Measurements from ENCODE around the gene VPS11. TPM values are rescaled to one million over a fixed set of nuclear protein-coding genes. Genes with fewer than 3 reads are reported as not detected.

The VPS11 gene
- total RNA-seq, 2 experiments from 2014 or later, result 30.1 to 31.2 TPM

DNA sequence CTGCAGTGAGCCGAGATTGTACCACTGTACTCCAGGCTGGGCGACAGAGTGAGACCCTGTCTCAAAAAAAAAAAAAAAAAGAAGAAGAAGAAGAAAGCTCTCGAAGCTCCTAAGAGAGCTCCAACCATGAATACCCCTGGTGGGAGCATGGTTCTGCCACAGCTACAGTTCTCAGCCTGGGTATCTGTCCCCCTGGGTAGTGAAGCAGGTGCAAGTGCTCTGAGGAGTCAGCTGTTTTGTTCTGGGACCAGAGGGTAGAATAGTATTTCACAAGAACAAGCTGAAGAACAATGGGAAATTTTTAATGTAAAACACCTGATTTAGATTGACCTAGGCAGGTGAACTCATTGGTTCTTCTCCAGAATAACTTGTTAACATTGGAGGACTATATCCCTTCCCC lies 6.4 kb upstream of the VPS11 start:
- H3K27me3 Mint-ChIP-seq, result no peaks in the 10 kb centered on the region
- peaks cover 5% of the 10 kb centered on the region for H3K36me3 Mint-ChIP-seq
- no peak overlapping the region for H3K27ac Mint-ChIP-seq
- no peak overlapping the region for H3K4me3 Mint-ChIP-seq
- CTCF ChIA-PET, result interaction anchor here (1.0 to 1.5 kb wide), 2 partner anchors 108 to 277 kb away, joined by 3 read pairs; no protein-coding TSS in a partner anchor
- ATAC-seq (no peak), DNase-seq (no peak)
- H3K9me3 Mint-ChIP-seq (ENCODE audit: low read depth), result no peaks in the 10 kb centered on the region
- H3K4me1 Mint-ChIP-seq, result peaks cover 26% of the 10 kb centered on the region

DNA sequence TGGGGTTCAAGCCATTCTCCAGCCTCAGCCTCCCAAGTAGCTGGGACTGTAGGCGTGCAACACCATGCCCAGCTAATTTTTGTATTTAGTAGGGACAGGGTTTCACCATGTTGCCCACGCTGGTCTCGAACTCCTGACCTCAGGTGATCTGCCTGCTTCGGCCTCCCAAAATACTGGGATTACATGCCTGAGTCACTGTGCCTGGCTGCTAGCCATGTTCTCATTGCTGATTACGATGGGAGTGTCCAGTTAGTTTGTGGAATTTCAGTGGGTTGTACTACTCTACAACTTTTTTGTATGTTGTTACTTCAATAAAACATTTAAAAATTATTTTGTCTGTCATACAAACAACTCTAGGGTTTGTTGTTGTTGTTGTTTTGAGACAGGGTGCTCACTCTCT lies 4.8 kb upstream of the VPS11 start:
- Mint-ChIP-seq H3K27ac (no peak overlapping the region), H3K4me3 (no peak overlapping the region), H3K4me1 (peaks cover 32% of the 10 kb centered on the region), H3K27me3 (no peaks in the 10 kb centered on the region), H3K36me3 (peaks cover 5% of the 10 kb centered on the region), H3K9me3 (ENCODE audit: low read depth) (no peaks in the 10 kb centered on the region)
- no peak for ATAC-seq
- no peak for DNase-seq
- CTCF ChIA-PET, result interaction anchor here (0.7 to 1.1 kb wide), 2 partner anchors 23 to 134 kb away, joined by 3 read pairs; no protein-coding TSS in a partner anchor

DNA sequence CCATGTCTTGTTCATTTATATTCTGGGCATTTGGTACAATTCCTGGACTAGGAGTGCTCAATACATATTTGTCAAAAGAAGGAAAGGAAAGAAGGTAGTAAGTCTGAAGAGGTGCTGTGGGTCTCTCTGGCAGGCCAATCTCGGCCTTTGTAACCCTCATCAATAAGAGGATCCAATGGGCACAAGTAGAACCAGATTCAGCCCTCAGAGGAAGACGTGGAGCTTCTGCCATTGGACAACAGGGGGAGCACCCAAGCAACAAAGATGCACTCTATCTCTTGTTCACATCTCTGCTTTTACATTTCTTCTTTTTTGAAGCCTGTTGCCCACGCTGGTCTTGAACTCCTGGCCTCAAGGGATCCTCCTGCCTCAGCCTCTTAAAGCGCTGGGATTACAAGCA lies 2.2 kb upstream of the VPS11 start:
- no peaks in the 10 kb centered on the region for H3K9me3 Mint-ChIP-seq (ENCODE audit: low read depth)
- H3K36me3 Mint-ChIP-seq, result peaks cover 3% of the 10 kb centered on the region
- CTCF ChIA-PET, result interaction anchor here (0.5 to 2.7 kb wide), 15 partner anchors 10 to 273 kb away, joined by 3 to 8 read pairs (median 4); partner anchors contain the start of genes CBL and HMBS
- ATAC-seq, result peak; percentile 34
- no peaks in the 10 kb centered on the region for H3K27me3 Mint-ChIP-seq
- H3K4me3 Mint-ChIP-seq, result peak overlapping the region; percentile 42
- DNase-seq, result peak; percentile 73
- peak overlapping the region; percentile 2 for H3K27ac Mint-ChIP-seq
- H3K4me1 Mint-ChIP-seq, result peaks cover 35% of the 10 kb centered on the region

DNA sequence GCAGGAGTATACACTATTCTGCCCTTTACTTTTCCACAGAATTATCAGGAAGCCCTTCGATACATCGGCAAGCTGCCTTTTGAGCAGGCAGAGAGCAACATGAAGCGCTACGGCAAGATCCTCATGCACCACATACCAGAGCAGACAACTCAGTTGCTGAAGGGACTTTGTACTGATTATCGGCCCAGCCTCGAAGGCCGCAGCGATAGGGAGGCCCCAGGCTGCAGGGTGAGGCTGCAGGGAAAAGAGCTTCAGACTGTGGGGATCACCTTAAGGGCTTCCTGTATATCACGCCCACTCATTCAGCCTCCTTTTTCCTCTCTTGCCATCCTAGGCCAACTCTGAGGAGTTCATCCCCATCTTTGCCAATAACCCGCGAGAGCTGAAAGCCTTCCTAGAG lies 10.2 kb downstream of the VPS11 start:
- Mint-ChIP-seq H3K36me3 (peaks cover 33% of the 10 kb centered on the region), H3K4me1 (no peaks in the 10 kb centered on the region), H3K9me3 (ENCODE audit: low read depth) (no peaks in the 10 kb centered on the region), H3K27me3 (no peaks in the 10 kb centered on the region), H3K4me3 (no peak overlapping the region), H3K27ac (no peak overlapping the region)
- ATAC-seq (no peak), DNase-seq (no peak)
- CTCF ChIA-PET, result interaction anchor here (1.1 kb wide), 1 partner anchor 9 kb away, joined by 3 read pairs; no protein-coding TSS in a partner anchor

DNA sequence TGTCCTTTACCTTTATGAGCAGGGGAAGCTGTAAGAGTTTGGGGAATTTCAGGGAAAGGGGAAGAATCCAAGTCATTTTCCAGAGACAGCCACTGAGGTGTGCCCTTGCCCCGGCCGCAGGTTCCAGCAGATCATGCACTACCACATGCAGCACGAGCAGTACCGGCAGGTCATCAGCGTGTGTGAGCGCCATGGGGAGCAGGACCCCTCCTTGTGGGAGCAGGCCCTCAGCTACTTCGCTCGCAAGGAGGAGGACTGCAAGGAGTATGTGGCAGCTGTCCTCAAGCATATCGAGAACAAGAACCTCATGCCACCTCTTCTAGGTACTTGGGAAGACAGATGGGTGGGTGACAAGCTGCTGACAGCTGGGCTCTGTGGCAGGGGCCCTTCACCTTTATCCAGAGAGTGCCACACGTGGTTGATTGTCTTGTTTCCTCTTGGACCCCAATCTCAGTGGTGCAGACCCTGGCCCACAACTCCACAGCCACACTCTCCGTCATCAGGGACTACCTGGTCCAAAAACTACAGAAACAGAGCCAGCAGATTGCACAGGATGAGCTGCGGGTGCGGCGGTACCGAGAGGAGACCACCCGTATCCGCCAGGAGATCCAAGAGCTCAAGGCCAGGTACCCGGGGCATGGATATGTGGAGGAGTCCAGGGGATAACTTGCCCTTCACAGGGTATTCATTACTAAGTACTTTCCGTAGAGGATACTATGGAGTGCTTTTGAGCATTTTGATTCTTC lies 11.2 kb downstream of the VPS11 start:
- H3K4me1 Mint-ChIP-seq, result no peaks in the 10 kb centered on the region
- no peak overlapping the region for H3K4me3 Mint-ChIP-seq
- ATAC-seq, result no peak
- H3K9me3 Mint-ChIP-seq (ENCODE audit: low read depth), result no peaks in the 10 kb centered on the region
- H3K27me3 Mint-ChIP-seq, result no peaks in the 10 kb centered on the region
- CTCF ChIA-PET, result interaction anchor here (1.1 kb wide), 1 partner anchor 10 kb away, joined by 3 read pairs; no protein-coding TSS in a partner anchor
- no peak overlapping the region for H3K27ac Mint-ChIP-seq
- peaks cover 29% of the 10 kb centered on the region for H3K36me3 Mint-ChIP-seq
- no peak for DNase-seq

DNA sequence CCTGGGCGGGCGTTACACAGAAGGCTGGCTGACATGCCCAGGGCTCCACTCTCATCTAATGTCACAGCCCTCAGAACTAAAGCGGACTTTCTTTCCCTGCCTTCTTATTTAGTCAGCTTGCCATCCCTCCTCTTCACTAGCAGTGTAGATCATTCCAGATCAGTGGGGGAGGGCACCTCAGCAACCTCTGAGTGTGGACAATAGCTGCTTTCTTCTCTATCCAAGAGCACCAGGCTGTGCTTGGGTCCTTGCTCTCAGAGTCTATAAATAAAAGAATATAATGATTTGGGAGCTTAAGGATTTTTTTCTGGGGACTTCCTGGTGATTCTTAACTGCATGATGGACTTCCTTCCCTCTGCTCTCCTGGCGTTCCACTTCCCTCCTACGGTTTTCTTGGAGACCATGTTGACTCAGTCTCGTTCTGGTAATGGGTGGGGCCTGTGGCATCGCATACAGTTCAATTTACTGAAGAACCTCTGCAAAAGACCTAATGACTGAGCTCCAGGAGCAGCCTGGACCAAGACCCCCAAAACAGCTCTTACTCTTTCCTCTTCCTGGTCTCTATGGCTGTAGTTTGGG lies 14.2 kb downstream of the VPS11 start:
- no peak overlapping the region for H3K27ac Mint-ChIP-seq
- peaks cover 26% of the 10 kb centered on the region for H3K36me3 Mint-ChIP-seq
- peaks cover 15% of the 10 kb centered on the region for H3K4me1 Mint-ChIP-seq
- no peaks in the 10 kb centered on the region for H3K27me3 Mint-ChIP-seq
- DNase-seq, result no peak
- CTCF ChIA-PET, result interaction anchor here (1.6 kb wide), 1 partner anchor 18 kb away, joined by 3 read pairs; no protein-coding TSS in a partner anchor
- H3K9me3 Mint-ChIP-seq (ENCODE audit: low read depth), result no peaks in the 10 kb centered on the region
- H3K4me3 Mint-ChIP-seq, result no peak overlapping the region
- no peak for ATAC-seq

DNA sequence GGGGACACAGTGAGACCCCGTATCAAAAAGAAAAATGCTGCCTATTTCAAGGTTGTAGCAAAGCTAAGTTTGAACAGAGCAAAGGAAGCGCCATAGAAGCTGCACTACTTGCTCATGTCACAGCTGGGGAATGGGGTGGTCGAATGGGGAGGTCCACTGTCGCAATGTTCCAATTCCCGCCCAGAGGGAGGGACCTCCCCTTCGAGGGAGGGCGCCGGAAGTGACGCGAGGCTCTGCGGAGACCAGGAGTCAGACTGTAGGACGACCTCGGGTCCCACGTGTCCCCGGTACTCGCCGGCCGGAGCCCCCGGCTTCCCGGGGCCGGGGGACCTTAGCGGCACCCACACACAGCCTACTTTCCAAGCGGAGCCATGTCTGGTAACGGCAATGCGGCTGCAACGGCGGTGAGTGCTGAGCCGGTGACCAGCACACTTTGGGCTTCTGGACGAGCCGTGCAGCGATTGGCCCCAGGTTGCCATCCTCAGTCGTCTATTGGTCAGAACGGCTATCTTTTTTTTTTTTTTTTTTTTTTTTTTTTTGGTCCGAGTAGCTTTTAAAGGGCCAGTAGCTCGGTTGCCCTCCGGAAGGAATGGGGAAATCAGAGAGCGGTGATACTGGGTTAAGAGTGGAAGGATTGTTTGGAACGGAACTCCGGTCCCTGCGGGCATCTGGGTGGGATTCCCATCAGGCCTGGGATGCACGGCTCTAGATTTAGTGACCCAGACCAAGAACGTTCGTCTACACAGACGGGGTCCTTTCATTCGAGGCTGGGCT lies 17.2 kb downstream of the VPS11 start, which contains the start of gene HMBS:
HMBS (plus strand) TSS at position 219 of the 774 bp plus-strand sequence; CDS start at position 372, 153 bp downstream.
- no peaks in the 10 kb centered on the region for H3K27me3 Mint-ChIP-seq
- H3K27ac Mint-ChIP-seq, result peak within 1 kb of the TSS; percentile 89
- ATAC-seq, result peak; percentile 90
- peaks cover 20% of the 10 kb centered on the region for H3K36me3 Mint-ChIP-seq
- DNase-seq, result peak; percentile 94
- H3K9me3 Mint-ChIP-seq (ENCODE audit: low read depth), result no peaks in the 10 kb centered on the region
- CTCF ChIA-PET, result interaction anchor here (0.6 to 4.0 kb wide), 14 partner anchors 10 to 597 kb away, joined by 3 to 27 read pairs (median 4); partner anchors contain the start of genes C2CD2L, HYOU1 and VPS11
- H3K4me3 Mint-ChIP-seq, result peak within 1 kb of the TSS; percentile 93
- peaks cover 30% of the 10 kb centered on the region for H3K4me1 Mint-ChIP-seq

DNA sequence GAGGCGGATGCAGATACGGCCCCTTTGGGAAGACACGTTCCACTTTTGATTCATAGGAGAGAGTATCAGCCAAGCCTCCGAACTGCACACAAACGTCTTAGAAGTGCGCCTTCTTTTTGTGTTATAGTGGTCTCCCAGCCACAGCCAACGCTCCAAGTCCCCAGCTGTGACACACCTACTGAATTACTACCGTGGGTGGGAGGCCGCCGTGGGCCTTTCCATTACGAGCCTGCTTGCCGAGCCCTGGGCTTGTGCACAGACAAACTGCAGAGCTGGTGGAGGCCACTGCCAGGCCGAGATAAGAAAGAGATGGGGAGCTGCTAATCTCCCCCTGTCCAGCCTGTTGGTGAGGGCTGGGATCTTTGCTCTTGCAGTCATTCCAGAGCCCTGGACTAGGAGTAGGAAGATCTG lies 17.8 kb downstream of the VPS11 start:
- H3K4me1 Mint-ChIP-seq, result peaks cover 30% of the 10 kb centered on the region
- peak overlapping the region; percentile 93 for H3K4me3 Mint-ChIP-seq
- peak; percentile 27 for ATAC-seq
- CTCF ChIA-PET, result interaction anchor here (0.6 to 4.0 kb wide), 14 partner anchors 10 to 597 kb away, joined by 3 to 27 read pairs (median 4); partner anchors contain the start of genes C2CD2L and VPS11
- H3K9me3 Mint-ChIP-seq (ENCODE audit: low read depth), result no peaks in the 10 kb centered on the region
- no peaks in the 10 kb centered on the region for H3K27me3 Mint-ChIP-seq
- peaks cover 20% of the 10 kb centered on the region for H3K36me3 Mint-ChIP-seq
- DNase-seq, result no peak
- H3K27ac Mint-ChIP-seq, result peak overlapping the region; percentile 89

DNA sequence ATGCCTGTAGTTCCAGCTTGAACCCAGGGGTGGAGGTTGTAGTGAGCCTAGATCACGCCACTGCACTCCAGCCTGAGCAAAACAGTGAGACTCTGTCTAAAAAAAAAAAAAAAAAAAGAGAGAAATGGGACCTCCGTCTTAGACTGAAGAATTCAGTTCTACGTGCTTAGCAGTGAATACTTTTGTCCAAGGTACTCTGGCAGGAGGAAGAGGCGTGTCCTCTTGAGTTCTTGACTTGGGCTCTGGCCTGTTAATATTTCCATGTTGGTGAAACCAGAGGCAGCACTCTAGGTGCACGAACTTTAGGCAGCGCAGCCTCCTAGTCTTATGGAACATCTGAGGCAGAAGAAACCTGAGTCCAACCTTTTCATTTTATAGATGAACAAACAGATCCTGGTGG lies 19.5 kb downstream of the VPS11 start:
- DNase-seq (no peak), ATAC-seq (no peak)
- no peaks in the 10 kb centered on the region for H3K9me3 Mint-ChIP-seq (ENCODE audit: low read depth)
- peaks cover 8% of the 10 kb centered on the region for H3K36me3 Mint-ChIP-seq
- H3K27ac Mint-ChIP-seq, result peak overlapping the region; percentile 73
- no peak overlapping the region for H3K4me3 Mint-ChIP-seq
- no peaks in the 10 kb centered on the region for H3K27me3 Mint-ChIP-seq
- H3K4me1 Mint-ChIP-seq, result peaks cover 38% of the 10 kb centered on the region
- CTCF ChIA-PET, result interaction anchor here (3.2 to 4.0 kb wide), 2 partner anchors 8 to 20 kb away, joined by 15 to 27 read pairs; partner anchors contain the start of gene VPS11

DNA sequence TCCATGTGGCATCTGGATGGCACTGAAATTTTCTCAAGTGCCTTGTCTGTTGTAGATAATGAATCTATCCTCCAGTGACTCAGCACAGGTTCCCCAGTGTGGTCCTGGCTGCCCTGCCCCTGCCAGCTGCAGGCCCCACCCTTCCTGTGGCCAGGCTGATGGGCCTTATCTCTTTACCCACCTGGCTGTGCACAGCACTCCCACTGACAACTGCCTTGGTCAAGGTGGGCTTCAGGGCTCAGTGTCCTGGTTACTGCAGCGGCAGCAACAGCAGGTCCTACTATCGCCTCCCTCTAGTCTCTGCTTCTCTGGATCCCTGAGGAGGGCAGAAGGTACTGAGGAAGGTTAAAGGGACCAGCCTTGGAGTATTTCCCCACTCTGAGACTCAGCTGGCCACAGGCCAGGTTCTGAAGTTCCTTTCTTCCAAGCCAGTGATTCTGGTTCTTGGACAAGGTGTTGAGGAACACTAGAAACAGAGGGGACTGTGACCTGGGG lies 20.2 kb downstream of the VPS11 start:
- Mint-ChIP-seq H3K9me3 (ENCODE audit: low read depth) (no peaks in the 10 kb centered on the region), H3K27ac (peak overlapping the region; percentile 73), H3K27me3 (no peaks in the 10 kb centered on the region), H3K36me3 (peaks cover 11% of the 10 kb centered on the region), H3K4me1 (peaks cover 44% of the 10 kb centered on the region), H3K4me3 (no peak overlapping the region)
- DNase-seq, result no peak
- no peak for ATAC-seq
- CTCF ChIA-PET, result interaction anchor here (1.6 kb wide), 1 partner anchor 15 kb away, joined by 3 read pairs; the partner anchor contains the start of gene DPAGT1

DNA sequence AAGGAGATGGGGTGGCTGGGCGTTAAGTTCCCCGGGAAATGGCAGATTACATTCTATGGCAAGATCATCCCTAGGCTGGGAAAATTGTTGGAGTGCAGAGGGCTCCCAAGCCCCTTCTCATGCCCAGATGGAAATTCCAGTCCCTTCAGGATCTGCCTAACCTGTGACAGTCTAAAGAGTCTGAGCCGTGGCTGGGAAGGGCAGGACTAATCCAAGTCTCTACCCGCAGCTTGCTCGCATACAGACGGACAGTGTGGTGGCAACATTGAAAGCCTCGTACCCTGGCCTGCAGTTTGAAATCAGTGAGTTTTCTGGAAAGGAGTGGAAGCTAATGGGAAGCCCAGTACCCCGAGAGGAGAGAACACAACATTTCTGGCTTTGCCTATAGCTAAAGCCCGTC lies 20.8 kb downstream of the VPS11 start:
- CTCF ChIA-PET, result interaction anchor here (1.1 to 1.6 kb wide), 2 partner anchors 14 to 233 kb away, joined by 3 to 4 read pairs; partner anchors contain the start of gene DPAGT1
- no peak overlapping the region for H3K27ac Mint-ChIP-seq
- peaks cover 17% of the 10 kb centered on the region for H3K36me3 Mint-ChIP-seq
- H3K9me3 Mint-ChIP-seq (ENCODE audit: low read depth), result no peaks in the 10 kb centered on the region
- H3K27me3 Mint-ChIP-seq, result no peaks in the 10 kb centered on the region
- H3K4me1 Mint-ChIP-seq, result peaks cover 49% of the 10 kb centered on the region
- H3K4me3 Mint-ChIP-seq, result no peak overlapping the region
- ATAC-seq (no peak), DNase-seq (no peak)

DNA sequence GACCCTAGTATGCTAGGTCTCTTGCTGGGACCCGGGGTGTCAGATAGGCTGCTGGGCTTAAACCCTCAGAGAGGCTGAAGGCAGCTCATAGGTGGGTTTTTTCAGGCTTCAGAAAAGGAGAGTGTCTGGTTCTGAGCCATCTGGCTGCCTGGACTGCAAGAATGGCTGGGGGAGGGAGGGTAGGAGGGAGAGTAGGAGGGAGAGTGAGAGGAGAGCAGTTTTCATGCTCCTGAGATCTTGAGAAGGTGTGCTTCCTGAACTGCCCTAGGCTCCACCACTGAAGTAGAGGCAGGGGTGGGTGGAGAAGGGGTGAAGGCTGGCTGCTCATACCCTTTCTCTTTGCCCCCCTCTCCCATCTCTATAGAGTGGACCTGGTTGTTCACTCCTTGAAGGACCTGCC lies 21.7 kb downstream of the VPS11 start:
- H3K9me3 Mint-ChIP-seq (ENCODE audit: low read depth), result no peaks in the 10 kb centered on the region
- DNase-seq, result no peak
- no peak overlapping the region for H3K27ac Mint-ChIP-seq
- no peak overlapping the region for H3K4me3 Mint-ChIP-seq
- CTCF ChIA-PET, result interaction anchor here (1.1 to 1.6 kb wide), 2 partner anchors 13 to 232 kb away, joined by 3 to 4 read pairs; partner anchors contain the start of gene DPAGT1
- peaks cover 50% of the 10 kb centered on the region for H3K4me1 Mint-ChIP-seq
- H3K36me3 Mint-ChIP-seq, result peaks cover 26% of the 10 kb centered on the region
- no peaks in the 10 kb centered on the region for H3K27me3 Mint-ChIP-seq
- ATAC-seq, result no peak

Data from activated CD8-positive, alpha-beta memory T cell treated with anti-CD3 and anti-CD28 coated beads, Interleukin-2, amount 10 ng/mL, durations not matched to agents 7 days and 5 days (primary cell).